ENCODE results near the gene DZANK1.

- TF ChIP-seq, protein P1, sequence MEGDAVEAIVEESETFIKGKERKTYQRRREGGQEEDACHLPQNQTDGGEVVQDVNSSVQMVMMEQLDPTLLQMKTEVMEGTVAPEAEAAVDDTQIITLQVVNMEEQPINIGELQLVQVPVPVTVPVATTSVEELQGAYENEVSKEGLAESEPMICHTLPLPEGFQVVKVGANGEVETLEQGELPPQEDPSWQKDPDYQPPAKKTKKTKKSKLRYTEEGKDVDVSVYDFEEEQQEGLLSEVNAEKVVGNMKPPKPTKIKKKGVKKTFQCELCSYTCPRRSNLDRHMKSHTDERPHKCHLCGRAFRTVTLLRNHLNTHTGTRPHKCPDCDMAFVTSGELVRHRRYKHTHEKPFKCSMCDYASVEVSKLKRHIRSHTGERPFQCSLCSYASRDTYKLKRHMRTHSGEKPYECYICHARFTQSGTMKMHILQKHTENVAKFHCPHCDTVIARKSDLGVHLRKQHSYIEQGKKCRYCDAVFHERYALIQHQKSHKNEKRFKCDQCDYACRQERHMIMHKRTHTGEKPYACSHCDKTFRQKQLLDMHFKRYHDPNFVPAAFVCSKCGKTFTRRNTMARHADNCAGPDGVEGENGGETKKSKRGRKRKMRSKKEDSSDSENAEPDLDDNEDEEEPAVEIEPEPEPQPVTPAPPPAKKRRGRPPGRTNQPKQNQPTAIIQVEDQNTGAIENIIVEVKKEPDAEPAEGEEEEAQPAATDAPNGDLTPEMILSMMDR (IDR thresholded peaks at IDR 0.05): no peak
- no peak for TF ChIP-seq EZH2phosphoT487 (IDR thresholded peaks at IDR 0.05)
Measured at GRCh38 chr20:18401305-18401704, 65.5 kb downstream of the DZANK1 start.
